Right lobe of liver (tissue), 6 donors: ENCODE data around the gene TAC4. TPM values are rescaled to one million over a fixed set of nuclear protein-coding genes. Genes with fewer than 3 reads are reported as not detected.

ENCODE experiments used
- ATAC-seq, 4 donors: fragments of 200-7000 bp; cut with Tn5 transposase; one replicate each; pipeline ENCODE4 v1.9.1; 2020; ENCODE audit warnings: mild to moderate bottlenecking in 4 of 4, moderate library complexity in 4 of 4
- DNase-seq, 3 donors: peaks; one replicate each; pipeline ENCODE4 v3.0.0-alpha.2; 2020
- H3K27ac ChIP-seq, 3 donors: fragments of 200-600 bp; one replicate each; pipeline ENCODE4 v1.8.0; 2022
- H3K27me3 ChIP-seq, 2 donors: fragments of 200-600 bp; one replicate each; pipeline ENCODE4 v1.8.0; 2022
- H3K36me3 ChIP-seq, 4 donors: fragments of 200-600 bp; sonication (generic) in 1 of 4; one replicate each; pipeline versions ENCODE4 v1.5.1 to v1.8.0; 2017 to 2022; ENCODE audit warnings: control low read depth in 1 of 4
- H3K4me1 ChIP-seq, 4 donors: fragments of 200-600 bp; sonication (generic) in 1 of 4; one replicate each; pipeline versions ENCODE4 v1.5.1 to v1.8.0; 2017 to 2022; ENCODE audit warnings: control low read depth in 1 of 4
- H3K4me3 ChIP-seq, 3 donors: fragments of 200-600 bp; one replicate each; pipeline ENCODE4 v1.8.0; 2022
- H3K9me3 ChIP-seq, 4 donors: fragments of 200-600 bp; sonication (generic) in 1 of 4; one replicate each; pipeline versions ENCODE4 v1.5.1 to v1.8.0; 2017 to 2022; ENCODE audit warnings: control low read depth in 1 of 4
- POLR2A ChIP-seq: fragments of 450-650 bp; IDR thresholded peaks from one replicate; pipeline ENCODE4 v1.6.1; 2017; ENCODE audit warnings: antibody characterized with exemption, mild to moderate bottlenecking
- WGBS: methylation state at CpG from one replicate; pipeline ENCODE4 v1.1.6; 2018; ENCODE audit warnings: low coverage, low lambda C conversion rate; ENCODE audit not compliant: insufficient coverage; ENCODE audit errors: missing lambda C conversion rate; 5-methylcytosine and 5-hydroxymethylcytosine counted together
- intact Hi-C, 2 donors: fragments of 100-400 bp; cut with DNase I; formaldehyde crosslinking; loops; one replicate each; pipeline versions ENCODE4 v1.11.2 to v1.14.1; 2022
- total RNA-seq, 6 experiments: library from RNA; depleted of rRNA in 2 of 6; stranded (reverse); fragments of >200 nt in 2 of 6; fragmentation: NEBNext Ultra II Directional in 3 of 6; extraction: Animal tissue kit (Norgen Biotek cat#: 25700) in 3 of 6; gene quantifications; one replicate each; pipeline versions ENCODE4 v1.1.0 to v1.2.4, GENCODE V29; 2016 to 2023
- TF ChIP-seq, protein P1 (sequence below), 4 donors: fragments of 200-600 bp in 3 of 4; fragments of 450-650 bp in 1 of 4; IDR thresholded peaks; one replicate each; pipeline versions ENCODE4 v1.5.1 to v1.8.0; 2016 to 2022; ENCODE audit warnings: antibody characterized with exemption in 4 of 4, mild to moderate bottlenecking in 2 of 4
- donor health status: DM: no; HTN: yes; CAD: no.
- donor health status: DM: no; HTN: no; CAD: no.
- donor health status: DM: no; HTN: no; CAD: no.
- donor health status: DM: no; HTN: yes; CAD: no.
- donor health status: DM: no; HTN: yes; CAD: no.

The TAC4 gene
- total RNA-seq, 6 experiments from 2014 or later, result not detected

DNA sequence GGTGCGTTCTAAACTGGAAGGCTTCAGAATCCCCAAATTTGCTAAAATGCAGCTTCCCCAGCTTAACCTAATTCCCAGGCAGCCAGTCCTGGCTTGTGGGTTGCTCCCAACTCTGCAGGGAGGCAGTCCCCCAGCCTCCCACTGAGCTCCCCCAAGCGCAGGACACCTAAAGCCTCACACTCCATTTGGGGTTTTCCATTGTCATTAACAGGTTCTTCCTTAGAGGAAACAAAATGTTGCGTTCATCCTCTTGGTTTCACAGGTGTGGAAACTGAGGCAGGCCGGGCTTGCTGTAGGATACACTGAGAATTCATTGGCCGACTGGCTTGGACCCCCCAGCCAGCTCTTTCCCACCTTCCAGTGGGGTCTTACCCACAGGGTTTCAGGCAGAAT, 2.3 kb upstream of the TAC4 start:
- Histone ChIP-seq H3K36me3 (no peaks in the 10 kb centered on the region), H3K27me3 (no peaks in the 10 kb centered on the region), H3K4me3 (no peak overlapping the region), H3K4me1 (peaks cover 0 to 4% (median 0%) of the 10 kb centered on the region in 4 donors), H3K9me3 (no peaks in the 10 kb centered on the region), H3K27ac (no peak overlapping the region)
- DNase-seq (no peak), ATAC-seq (no peak)
- TF ChIP-seq, protein P1, sequence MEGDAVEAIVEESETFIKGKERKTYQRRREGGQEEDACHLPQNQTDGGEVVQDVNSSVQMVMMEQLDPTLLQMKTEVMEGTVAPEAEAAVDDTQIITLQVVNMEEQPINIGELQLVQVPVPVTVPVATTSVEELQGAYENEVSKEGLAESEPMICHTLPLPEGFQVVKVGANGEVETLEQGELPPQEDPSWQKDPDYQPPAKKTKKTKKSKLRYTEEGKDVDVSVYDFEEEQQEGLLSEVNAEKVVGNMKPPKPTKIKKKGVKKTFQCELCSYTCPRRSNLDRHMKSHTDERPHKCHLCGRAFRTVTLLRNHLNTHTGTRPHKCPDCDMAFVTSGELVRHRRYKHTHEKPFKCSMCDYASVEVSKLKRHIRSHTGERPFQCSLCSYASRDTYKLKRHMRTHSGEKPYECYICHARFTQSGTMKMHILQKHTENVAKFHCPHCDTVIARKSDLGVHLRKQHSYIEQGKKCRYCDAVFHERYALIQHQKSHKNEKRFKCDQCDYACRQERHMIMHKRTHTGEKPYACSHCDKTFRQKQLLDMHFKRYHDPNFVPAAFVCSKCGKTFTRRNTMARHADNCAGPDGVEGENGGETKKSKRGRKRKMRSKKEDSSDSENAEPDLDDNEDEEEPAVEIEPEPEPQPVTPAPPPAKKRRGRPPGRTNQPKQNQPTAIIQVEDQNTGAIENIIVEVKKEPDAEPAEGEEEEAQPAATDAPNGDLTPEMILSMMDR (IDR thresholded peaks at IDR 0.05), result no peak
- no peak for TF ChIP-seq POLR2A
- intact Hi-C loops, result no loop called here
- WGBS, result 71% methylated on average over 3 of the region's 5 CpGs

DNA sequence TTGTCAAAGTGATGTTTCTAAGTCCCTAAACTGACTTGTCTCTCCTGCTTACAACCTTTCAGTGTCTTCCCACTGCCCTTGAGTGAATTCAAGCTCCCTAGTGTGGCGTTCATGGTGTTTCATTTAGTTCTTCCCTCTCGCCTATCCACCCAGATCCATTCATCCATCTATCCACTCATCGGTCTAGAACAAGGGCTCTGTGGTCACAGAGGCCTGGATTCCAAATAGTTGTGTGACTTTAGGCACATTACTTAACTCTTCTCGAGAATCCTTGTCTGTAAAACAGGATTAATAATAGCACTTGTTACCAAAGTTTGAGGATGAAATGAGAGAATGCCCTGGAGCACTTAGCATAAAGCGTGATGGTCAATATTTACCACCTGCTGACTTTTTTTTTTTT, 870 bp upstream of the TAC4 start:
- TF ChIP-seq POLR2A, result no peak
- TF ChIP-seq, protein P1 (IDR thresholded peaks at IDR 0.05), result no peak
- H3K27ac ChIP-seq, result no peak overlapping the region
- peaks cover 0 to 4% (median 0%) of the 10 kb centered on the region in 4 donors for H3K4me1 ChIP-seq
- no peaks in the 10 kb centered on the region for H3K9me3 ChIP-seq
- intact Hi-C loops, result no loop called here
- 80% methylated on average over 5 of the region's 5 CpGs for WGBS
- no peak for DNase-seq
- no peaks in the 10 kb centered on the region for H3K36me3 ChIP-seq
- no peak for ATAC-seq
- no peak overlapping the region for H3K4me3 ChIP-seq
- H3K27me3 ChIP-seq, result no peaks in the 10 kb centered on the region

DNA sequence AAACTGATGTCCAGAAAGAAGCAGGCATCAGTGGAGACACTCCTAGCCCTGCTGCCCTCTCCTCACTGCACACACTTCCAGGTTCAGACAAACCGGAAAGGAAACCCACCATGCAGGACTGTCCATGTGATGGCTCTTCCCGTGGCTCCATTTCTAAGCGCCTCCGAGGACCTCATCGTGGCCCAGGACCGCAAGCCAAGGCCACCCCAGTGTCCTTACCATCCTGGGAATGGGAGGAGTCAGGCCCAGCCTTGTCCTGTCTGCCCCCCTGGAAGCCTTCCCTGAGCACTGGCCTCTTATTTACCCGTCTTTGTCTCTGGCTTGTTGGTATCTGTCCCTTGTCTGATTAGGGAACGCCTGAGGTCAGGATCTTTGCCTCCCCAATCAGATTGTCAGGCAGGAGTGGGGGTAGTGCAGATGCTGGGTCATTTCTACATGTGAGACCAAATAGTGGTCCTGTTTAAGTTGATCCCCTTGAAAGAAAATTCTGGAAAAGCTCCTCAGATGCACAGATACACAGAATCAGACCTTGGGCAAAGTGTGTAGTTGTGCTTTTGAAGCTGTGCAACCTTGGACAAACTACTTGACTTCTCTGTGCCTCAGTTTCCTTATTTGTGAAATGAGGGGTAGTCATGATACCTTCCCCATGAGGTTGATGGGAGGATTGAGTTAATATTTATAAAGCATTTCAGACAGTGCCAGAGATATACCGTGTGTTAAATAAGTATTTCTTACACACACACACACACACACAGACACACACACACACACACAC, 744 bp downstream of the TAC4 start:
- no peak overlapping the region for H3K27ac ChIP-seq
- intact Hi-C loops, result no loop called here
- WGBS, result 79% methylated on average over 3 of the region's 9 CpGs

DNA sequence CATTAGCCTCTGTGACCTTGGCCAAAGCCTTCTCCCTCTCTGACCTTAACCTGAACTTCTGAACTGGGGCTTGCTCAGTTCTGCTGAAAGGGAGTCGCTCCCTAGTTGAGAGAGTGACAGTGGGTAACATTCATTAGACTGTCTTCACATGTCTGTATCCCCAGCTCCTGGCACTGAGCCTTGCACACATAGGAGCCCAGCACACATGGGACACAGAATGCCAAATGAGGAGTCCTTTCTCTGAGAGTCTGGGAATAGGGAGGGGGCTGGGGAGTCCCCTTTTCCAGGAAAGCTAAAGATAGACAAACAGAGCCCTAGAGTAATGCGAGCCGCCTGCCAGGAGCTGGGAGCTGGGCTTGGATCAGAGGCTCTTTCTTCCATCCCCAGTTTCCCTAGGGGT, 2.5 kb downstream of the TAC4 start:
- intact Hi-C loops, result no loop called here
- Histone ChIP-seq H3K4me3 (no peak overlapping the region), H3K9me3 (no peaks in the 10 kb centered on the region), H3K4me1 (no peaks in the 10 kb centered on the region), H3K27ac (no peak overlapping the region), H3K27me3 (no peaks in the 10 kb centered on the region), H3K36me3 (no peaks in the 10 kb centered on the region)
- DNase-seq (no peak), ATAC-seq (peak in 2 of 4 donors; percentile 32 to 47)
- no peak for TF ChIP-seq POLR2A
- TF ChIP-seq, protein P1 (IDR thresholded peaks at IDR 0.05), result no peak
- no CpG with 5 or more reads among the region's 3 CpGs for WGBS

More for the DNA sequence above, 744 bp downstream of the TAC4 start:
- DNase-seq (no peak), ATAC-seq (no peak)
- Histone ChIP-seq H3K9me3 (no peaks in the 10 kb centered on the region), H3K4me3 (no peak overlapping the region), H3K36me3 (no peaks in the 10 kb centered on the region), H3K27me3 (no peaks in the 10 kb centered on the region), H3K4me1 (peaks cover 0 to 4% (median 0%) of the 10 kb centered on the region in 4 donors)
- TF ChIP-seq, protein P1 (IDR thresholded peaks at IDR 0.05), result no peak
- no peak for TF ChIP-seq POLR2A
